WTC11 (cell line): ENCODE results near the gene TMEM150B.

Source experiments
- ARID4B ChIP-seq: sonication (generic); formaldehyde crosslinking; IDR thresholded peaks from 2 replicates; pipeline ENCODE4 v1.8.0; 2023; ENCODE audit warnings: missing genetic modification reagents, mild to moderate bottlenecking, borderline replicate concordance
- CTCF ChIP-seq: fragments of 200-600 bp; IDR thresholded peaks from 2 replicates; pipeline ENCODE4 v1.8.0; 2022; ENCODE audit warnings: antibody characterized with exemption
- E2F4 ChIP-seq: sonication (generic); formaldehyde crosslinking; IDR thresholded peaks from 2 replicates; pipeline ENCODE4 v1.8.1; 2022; ENCODE audit warnings: low read depth, mild to moderate bottlenecking, moderate library complexity, missing genetic modification reagents, borderline replicate concordance
- FOXJ3 ChIP-seq: sonication (generic); formaldehyde crosslinking; IDR thresholded peaks from 2 replicates; pipeline ENCODE4 v1.9.0; 2021; ENCODE audit warnings: missing genetic modification reagents, mild to moderate bottlenecking, borderline replicate concordance

GRCh38 chr19:55316646-55317045 is 8.5 kb downstream of the TMEM150B start:
- TF ChIP-seq CTCF, result no peak
- no peak for TF ChIP-seq E2F4 (CRISPR knock-in tag)
- TF ChIP-seq ARID4B (CRISPR knock-in tag), result no peak
- TF ChIP-seq FOXJ3, result no peak
